ENCODE results near the gene SLK. TPM values are rescaled to one million over a fixed set of nuclear protein-coding genes. Genes with fewer than 3 reads are reported as not detected.

SLK gene
- total and polyA plus RNA-seq, 2 of the 13 experiments (the other 11 are each of a cell fraction or from before 2014, with no cell fraction given): 3.4 to 22.8 TPM

DNA sequence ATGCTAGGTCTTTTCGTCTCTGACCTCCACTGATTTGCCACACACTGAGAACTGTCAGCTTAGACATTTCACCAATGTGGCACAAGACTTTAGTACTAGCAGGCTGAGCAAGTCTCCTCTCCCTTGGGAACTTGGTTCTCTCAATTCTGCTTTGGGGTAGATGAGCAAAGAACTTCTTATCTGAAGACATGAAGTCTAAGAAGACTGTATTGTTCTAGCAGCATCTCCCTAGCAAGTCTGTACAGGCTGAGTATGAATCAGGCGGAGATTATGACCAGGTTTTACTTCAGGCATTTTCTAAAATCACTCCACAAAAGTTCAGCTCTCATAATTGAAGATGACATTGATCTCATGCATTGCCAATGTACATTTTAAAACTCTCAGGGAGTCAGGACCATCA, 25.1 kb upstream of the SLK start:
- ChIA-PET CTCF (ENCODE audit: low intra/inter-chr PET ratio, low total read pairs) (no interaction called here), POLR2A (no interaction called here)
- no TSS peak for BruUV-seq (replicated peaks)
- H3K4me3 ChIP-seq (replicated peaks in 1 of 3; ENCODE audit: insufficient read depth in 1 of 3, low read depth in 2 of 3, low read length in 3 of 3): no peak overlapping the region
- H4K20me1 ChIP-seq (ENCODE audit: insufficient read depth, low read length): no peaks in the 10 kb centered on the region
- no peak overlapping the region for H3K9ac ChIP-seq (ENCODE audit: insufficient read depth, low read depth, low read length)
- H3K4me1 ChIP-seq (ENCODE audit: insufficient read depth, low read length): no peaks in the 10 kb centered on the region
- no peak overlapping the region for H3K4me2 ChIP-seq (ENCODE audit: low read depth, low read length)
- no peak overlapping the region for H2AFZ ChIP-seq (ENCODE audit: low read length)
- peaks cover 2% of the 10 kb centered on the region in 2 experiments; a peak in 2 of 5 replicates for H3K27me3 ChIP-seq (ENCODE audit: control insufficient read depth in 1 of 2, insufficient read depth in 2 of 2, low read length in 2 of 2)
- in situ Hi-C loops (cut with HindIII; ENCODE audit: extremely low pct_ligation_motif_present, low pct_unique_long_range_greater_than_20kb) (no loop called here), intact Hi-C loops (cut with micrococcal nuclease; ENCODE audit: unreplicated experiment) (no loop called here)
- 29% methylated on average over 2 of the region's 2 CpGs for WGBS (ENCODE audit: low lambda C conversion rate)
- H3K79me2 ChIP-seq (ENCODE audit: insufficient read depth, low read length): no peaks in the 10 kb centered on the region
- H3K27ac ChIP-seq (ENCODE audit: extremely low read length, insufficient read depth, low read length): no peak overlapping the region
- no peak for DNase-seq (ENCODE audit: low spot score)
- no peak for ATAC-seq
- no peak for FAIRE-seq
- no peaks in the 10 kb centered on the region for H3K9me3 ChIP-seq (ENCODE audit: low read length)
- no peak for TF ChIP-seq RBM39 (IDR thresholded peaks at IDR 0.05; ENCODE audit: low read depth, low read length, poor library complexity, severe bottlenecking)
- TF ChIP-seq CAMTA2 (CRISPR knock-in tag; IDR thresholded peaks at IDR 0.05; ENCODE audit: borderline replicate concordance): no peak
- no peak for TF ChIP-seq SP4 (CRISPR knock-in tag; IDR thresholded peaks at IDR 0.05)
- no peak for TF ChIP-seq RXRA (CRISPR knock-in tag; IDR thresholded peaks at IDR 0.05)
- TF ChIP-seq ZNF619 (CRISPR knock-in tag; IDR thresholded peaks at IDR 0.05): no peak
- TF ChIP-seq, protein P1, sequence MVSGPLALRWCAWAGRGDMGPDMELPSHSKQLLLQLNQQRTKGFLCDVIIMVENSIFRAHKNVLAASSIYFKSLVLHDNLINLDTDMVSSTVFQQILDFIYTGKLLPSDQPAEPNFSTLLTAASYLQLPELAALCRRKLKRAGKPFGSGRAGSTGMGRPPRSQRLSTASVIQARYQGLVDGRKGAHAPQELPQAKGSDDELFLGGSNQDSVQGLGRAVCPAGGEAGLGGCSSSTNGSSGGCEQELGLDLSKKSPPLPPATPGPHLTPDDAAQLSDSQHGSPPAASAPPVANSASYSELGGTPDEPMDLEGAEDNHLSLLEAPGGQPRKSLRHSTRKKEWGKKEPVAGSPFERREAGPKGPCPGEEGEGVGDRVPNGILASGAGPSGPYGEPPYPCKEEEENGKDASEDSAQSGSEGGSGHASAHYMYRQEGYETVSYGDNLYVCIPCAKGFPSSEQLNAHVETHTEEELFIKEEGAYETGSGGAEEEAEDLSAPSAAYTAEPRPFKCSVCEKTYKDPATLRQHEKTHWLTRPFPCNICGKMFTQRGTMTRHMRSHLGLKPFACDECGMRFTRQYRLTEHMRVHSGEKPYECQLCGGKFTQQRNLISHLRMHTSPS (CRISPR knock-in tag; IDR thresholded peaks at IDR 0.05; ENCODE audit: low read depth): no peak
- H3K36me3 ChIP-seq (replicated peaks in 1 of 2; ENCODE audit: control insufficient read depth in 1 of 2, insufficient read depth in 2 of 2, low read length in 2 of 2): no peaks in the 10 kb centered on the region

DNA sequence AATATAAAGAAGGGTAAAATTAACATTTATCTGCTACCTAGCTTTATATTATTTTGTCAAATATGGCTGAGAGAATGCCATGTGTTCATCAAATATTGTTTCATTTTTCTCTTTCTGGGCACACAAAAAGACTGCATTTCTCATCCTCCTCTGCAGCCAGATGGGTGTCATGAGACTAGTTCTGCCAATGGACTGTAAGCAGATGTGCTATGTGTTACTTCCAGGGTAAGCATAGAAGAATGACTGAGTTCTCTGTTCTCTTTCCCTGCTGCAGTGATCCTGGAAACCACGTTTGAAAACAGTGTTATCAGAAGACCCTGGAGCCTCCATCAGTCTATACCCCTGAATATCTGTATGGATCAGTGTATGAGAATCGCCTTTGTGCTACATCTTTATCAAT, 24.1 kb upstream of the SLK start:
- POLR2A ChIA-PET: no interaction called here
- Histone ChIP-seq H3K4me2 (ENCODE audit: low read depth, low read length) (no peak overlapping the region), H3K36me3 (replicated peaks in 1 of 2; ENCODE audit: control insufficient read depth in 1 of 2, insufficient read depth in 2 of 2, low read length in 2 of 2) (no peaks in the 10 kb centered on the region), H3K4me1 (ENCODE audit: insufficient read depth, low read length) (no peaks in the 10 kb centered on the region), H3K27ac (ENCODE audit: extremely low read length, insufficient read depth, low read length) (no peak overlapping the region), H3K9me3 (ENCODE audit: low read length) (no peaks in the 10 kb centered on the region), H3K27me3 (ENCODE audit: control insufficient read depth in 1 of 2, insufficient read depth in 2 of 2, low read length in 2 of 2) (peaks cover 2 to 3% of the 10 kb centered on the region in 2 experiments; a peak in 2 of 5 replicates), H4K20me1 (ENCODE audit: insufficient read depth, low read length) (no peaks in the 10 kb centered on the region), H3K9ac (ENCODE audit: insufficient read depth, low read depth, low read length) (no peak overlapping the region), H2AFZ (ENCODE audit: low read length) (no peak overlapping the region), H3K4me3 (replicated peaks in 1 of 3; ENCODE audit: insufficient read depth in 1 of 3, low read depth in 2 of 3, low read length in 3 of 3) (no peak overlapping the region), H3K79me2 (ENCODE audit: insufficient read depth, low read length) (no peaks in the 10 kb centered on the region)
- TF ChIP-seq ZNF607 (CRISPR knock-in tag; IDR thresholded peaks at IDR 0.05; ENCODE audit: borderline replicate concordance): no peak
- TF ChIP-seq ZNF329 (CRISPR knock-in tag; IDR thresholded peaks at IDR 0.05; ENCODE audit: low read depth): no peak
- TF ChIP-seq RARA (CRISPR knock-in tag; IDR thresholded peaks at IDR 0.05): no peak
- TF ChIP-seq NFE2 (CRISPR knock-in tag; IDR thresholded peaks at IDR 0.05): no peak
- no peak for TF ChIP-seq PLRG1 (conservative IDR thresholded peaks at IDR 0.05)
- TF ChIP-seq, protein P2, sequence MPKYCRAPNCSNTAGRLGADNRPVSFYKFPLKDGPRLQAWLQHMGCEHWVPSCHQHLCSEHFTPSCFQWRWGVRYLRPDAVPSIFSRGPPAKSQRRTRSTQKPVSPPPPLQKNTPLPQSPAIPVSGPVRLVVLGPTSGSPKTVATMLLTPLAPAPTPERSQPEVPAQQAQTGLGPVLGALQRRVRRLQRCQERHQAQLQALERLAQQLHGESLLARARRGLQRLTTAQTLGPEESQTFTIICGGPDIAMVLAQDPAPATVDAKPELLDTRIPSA (CRISPR knock-in tag; IDR thresholded peaks at IDR 0.05; ENCODE audit: borderline replicate concordance): no peak
- no peak for TF ChIP-seq SNAPC2 (CRISPR knock-in tag; IDR thresholded peaks at IDR 0.05)
- no peak for TF ChIP-seq PREB (CRISPR knock-in tag; IDR thresholded peaks at IDR 0.05)
- TF ChIP-seq ZNF563 (CRISPR knock-in tag; IDR thresholded peaks at IDR 0.05): no peak
- in situ Hi-C loops (cut with HindIII; ENCODE audit: extremely low pct_ligation_motif_present, low pct_unique_long_range_greater_than_20kb): no loop called here
- CTCF ChIA-PET (ENCODE audit: low intra/inter-chr PET ratio, low total read pairs): no interaction called here
- intact Hi-C loops (cut with micrococcal nuclease; ENCODE audit: unreplicated experiment): no loop called here
- no peak for ATAC-seq
- no TSS peak for BruUV-seq (replicated peaks)
- no peak for DNase-seq (ENCODE audit: low spot score)
- 0% methylated on average over 2 of the region's 2 CpGs for WGBS (ENCODE audit: low lambda C conversion rate)
- FAIRE-seq: no peak

Data from HepG2 (cell line).